Measurements from ENCODE around the gene ARID4B.
A peak's percentile ranks its signal among the peaks of the same experiment; 100 is the strongest.
"Not testable (repeated sequence)": the region's sequence is repeated elsewhere in the genome, so short reads cannot be mapped to it uniquely, and the experiment has no call there.

The ARID4B gene

GRCh38 chr1:235268379-235269125 lies 59.4 kb downstream of the ARID4B start:
- DNase-seq (ENCODE audit: low spot score) = no peak

DNA sequence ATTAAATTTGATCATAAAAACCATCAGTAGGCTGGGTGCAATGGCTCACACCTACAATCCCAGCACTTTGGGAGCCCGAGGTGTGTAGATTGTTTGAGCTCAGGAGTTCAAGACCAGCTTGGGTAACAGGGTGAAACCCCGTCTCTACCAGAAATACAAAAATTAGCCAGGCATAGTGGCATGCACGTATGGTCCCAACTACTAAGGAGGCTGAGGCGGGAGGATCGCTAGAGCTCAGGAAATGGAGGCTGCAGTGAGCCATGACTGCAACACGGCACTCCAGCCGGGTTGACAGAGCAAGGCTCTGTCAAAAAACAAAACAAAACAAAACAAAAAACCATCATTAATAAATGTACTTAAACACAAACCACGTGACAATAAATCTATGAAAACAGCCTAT lies 61.0 kb downstream of the ARID4B start:
- no peak for DNase-seq (ENCODE audit: low spot score)

GRCh38 chr1:235266325-235266724 lies 61.7 kb downstream of the ARID4B start:
- DNase-seq (ENCODE audit: low spot score) = no peak

DNA sequence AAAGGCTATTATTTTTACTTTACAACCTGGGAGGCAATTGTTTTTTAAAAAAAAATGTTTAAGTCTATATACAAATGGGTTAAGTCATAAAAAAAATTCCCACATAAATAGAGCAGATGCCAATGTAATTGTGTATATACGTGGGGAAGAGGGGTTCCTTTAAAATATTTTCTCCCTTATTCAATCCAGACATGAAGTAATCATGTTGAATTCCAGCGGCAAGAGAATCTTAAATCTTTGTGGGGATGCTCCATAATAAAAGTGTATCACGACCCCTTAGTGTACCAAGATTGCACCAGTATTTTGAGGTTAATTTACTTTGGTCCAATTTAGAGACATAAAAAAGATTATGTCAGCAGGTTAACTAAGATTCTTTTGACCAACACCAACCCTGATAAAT lies 62.1 kb downstream of the ARID4B start:
- no peak for DNase-seq (ENCODE audit: low spot score)

DNA sequence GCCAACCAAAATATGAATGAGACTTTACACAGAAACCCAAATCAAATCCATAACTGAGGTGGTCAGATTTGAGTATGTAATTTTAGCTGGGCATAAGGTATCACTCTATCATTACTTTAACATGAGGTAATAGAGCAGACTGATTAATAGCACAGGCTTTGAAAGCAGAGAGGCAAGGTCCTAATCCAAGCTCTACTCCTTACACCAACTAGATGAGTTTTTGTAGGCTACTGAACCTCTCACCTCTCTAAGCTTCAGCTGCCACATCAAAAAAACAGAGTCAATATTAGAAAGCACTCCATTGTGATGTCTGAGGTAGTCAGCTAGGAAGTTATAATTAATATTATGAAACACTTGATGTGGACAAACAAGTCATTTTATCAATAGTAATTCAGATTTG lies 63.7 kb downstream of the ARID4B start:
- no peak for DNase-seq (ENCODE audit: low spot score)

- no peak for DNase-seq (ENCODE audit: low spot score)
Measured at GRCh38 chr1:235262539-235262938, 65.4 kb downstream of the ARID4B start.

DNA sequence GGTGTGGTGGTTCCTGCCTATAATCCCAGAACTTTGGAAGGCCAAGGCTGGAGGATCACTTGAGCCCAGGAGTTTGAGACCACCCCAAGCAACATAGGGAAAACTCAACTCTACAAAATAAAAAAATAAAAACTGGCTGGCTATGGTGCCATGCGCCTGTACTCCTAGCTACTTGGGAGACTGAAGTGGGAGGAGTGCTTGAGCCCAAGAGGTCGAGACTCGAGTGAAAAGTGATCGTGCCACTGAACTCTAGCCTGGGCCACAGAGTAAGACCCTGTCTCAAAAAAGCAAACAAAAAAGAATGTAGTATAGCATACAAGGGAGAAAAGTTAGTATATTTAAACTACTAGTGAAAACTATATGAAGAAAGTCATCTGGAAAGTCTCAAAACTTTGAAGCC lies 66.7 kb downstream of the ARID4B start:
- no peak for DNase-seq (ENCODE audit: low spot score)

DNA sequence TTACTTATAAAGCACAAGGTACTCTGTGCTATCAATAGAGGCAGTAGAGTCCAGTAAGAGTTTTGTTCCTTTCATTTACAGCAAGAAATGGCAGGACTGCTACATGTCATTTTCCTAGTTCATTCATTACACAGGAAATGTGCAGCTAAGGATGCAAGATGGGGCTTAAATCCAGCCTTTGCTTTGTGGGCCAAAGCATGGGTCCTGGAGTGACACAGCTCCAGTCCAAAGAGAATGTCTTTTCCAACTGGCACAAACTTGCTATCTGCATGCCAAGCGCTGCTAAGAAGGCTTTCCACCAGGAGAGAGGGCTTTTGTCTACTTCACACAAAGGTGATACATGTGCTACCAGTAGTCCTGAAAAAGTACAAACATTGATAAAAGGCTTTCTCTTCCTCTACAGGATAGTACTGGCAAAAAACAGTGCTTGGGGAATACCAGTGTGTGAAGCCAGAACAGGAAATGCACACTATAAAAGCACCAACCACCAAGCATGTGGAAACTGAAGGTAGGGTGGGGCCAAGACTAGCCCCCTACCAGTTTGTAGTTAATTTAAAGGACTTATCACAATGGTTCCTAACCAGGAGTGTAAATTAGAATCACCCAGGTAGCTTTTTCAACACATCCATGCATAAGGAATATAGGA lies 68.7 kb downstream of the ARID4B start:
- no peak for DNase-seq (ENCODE audit: low spot score)

DNA sequence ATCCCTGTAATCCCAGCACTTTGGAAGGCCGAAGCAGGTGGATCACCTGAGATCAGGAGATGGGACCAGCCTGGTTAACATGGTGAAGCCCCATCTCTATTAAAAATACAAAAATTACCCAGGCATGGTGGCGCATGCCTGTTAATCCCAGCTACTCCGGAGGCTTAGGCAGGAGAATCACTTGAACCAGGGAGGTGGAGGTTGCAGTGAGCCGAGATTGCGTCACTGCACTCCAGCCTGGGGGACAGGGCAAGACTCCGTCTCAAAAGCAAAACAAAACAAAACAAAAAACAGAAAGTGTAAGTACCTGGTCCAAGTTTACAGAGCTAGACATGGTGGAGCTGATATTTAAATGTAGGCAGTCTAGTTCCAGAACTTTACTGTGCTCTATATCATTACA lies 69.9 kb downstream of the ARID4B start:
- not testable (repeated sequence) for DNase-seq (ENCODE audit: low spot score)

DNA sequence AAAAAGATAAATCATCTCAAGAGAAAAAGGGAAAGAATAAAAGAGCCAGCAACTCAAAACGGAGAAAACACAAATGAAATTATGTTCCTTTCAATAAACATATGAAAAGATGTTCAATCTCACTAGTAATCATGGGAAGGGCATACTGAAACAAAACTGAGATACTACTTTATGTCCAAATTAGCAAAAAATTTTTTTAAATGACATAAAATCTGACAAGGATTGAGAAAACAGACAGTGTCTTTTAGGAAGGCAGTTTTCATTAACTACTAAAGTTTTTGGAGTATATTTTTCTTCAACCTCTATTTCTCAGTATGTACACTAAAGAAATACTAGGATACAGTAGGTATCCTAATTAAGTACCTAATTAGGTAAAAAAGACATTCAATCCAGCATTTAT lies 73.3 kb downstream of the ARID4B start:
- no peak for DNase-seq (ENCODE audit: low spot score)

DNA sequence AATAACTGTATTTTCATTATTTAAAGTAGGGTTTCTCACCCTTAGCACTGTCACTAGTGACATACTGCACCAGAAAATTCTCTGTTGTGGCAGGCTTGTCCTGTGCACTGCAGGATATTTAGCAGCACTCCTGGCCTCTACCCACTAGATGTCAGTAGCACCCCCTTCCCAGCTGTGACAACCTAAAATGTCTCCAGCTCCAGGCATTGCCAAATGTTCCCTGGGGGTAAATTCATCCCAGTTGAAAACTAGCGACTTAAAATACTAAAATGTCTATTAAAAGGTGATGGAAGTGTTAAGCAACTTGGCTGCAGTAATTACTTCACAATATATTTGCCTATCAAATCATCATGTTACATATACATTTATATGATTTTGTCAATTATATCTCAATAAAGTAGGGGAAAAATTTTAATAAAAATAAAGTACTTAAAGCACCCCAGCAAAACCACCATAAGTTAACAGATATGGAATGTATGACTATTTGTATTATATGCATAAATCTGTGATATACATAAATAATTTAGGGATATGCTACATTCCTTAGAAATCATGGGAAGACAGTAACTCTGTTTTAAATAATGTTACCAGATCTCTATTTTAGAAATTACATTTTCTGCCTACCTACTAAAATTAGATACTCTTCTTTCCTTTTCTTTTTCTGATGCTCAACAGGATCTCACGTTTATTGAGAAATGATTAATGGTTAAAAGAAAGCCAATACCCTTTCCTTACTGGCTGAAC lies 74.6 kb downstream of the ARID4B start:
- peak; percentile 63 for DNase-seq (ENCODE audit: low spot score)

- DNase-seq (ENCODE audit: low spot score) = no peak
Measured at GRCh38 chr1:235250430-235250829, 77.5 kb downstream of the ARID4B start.

DNA sequence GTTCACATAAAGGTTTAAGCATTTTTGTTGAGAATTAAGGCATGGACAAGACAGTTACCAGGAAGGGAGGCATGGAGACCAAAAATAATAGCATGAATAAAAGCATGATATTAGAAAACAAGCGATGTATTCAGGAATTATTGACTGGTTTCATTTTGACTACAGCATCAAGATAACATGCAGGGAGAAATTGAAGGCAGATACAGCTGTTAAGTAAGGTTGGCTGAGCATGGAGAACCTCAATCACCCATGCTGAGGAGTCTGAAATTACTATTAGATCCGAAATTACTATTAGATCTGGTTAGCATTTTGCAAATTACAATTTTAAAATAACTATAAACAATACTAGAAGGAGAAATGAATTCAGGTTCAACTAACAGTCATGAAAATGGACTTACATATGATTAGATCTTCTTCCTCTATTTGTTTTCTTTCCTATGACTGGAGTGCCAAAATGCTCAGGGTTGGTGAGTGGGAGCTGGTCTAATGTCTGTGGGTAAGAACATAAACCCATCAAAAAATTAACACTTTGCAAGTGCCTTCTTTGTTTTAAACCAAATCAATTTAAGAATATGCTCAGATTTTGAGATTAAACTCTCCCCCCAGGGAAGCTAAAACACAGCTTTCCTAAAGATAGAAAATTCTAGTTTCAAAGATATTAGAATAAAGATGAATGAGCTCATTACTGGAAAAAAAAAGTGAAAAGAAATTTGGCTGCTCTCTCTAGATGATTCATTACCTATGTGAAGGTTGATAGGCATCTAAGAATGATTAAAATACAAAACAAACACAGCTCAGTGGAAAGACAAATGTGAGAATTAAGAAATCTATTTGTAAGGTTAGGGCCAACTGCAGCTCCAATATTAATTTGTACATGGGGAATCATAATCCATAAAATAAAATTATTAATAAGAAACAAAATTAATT lies 81.7 kb downstream of the ARID4B start:
- DNase-seq (ENCODE audit: low spot score) = no peak

DNA sequence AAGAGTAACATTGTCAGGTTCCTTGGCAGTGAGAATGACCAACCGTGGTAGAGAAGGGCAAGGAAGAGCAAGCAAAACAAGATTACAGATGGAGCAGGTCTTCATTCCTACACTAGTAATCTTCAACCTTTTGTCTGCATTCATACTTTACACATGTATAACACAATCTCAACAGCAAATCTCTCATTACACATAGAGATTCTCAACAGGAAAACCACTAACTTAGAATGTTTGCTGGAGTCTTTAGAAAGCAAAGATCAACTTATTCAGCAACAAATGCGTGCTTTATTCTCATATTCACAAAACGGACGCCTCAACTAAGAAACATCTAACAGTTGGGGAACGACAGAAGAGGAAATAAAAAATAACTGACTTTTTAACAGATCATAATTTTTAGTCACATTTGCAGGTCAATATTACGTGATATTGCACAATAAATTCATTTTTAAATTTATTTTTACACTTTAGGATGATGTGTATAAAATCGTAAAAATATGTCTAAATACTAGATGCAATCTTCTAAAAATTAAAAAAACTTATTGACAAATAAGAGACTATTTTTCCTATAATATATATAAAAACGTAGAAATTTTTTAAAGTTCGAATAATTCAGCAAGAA lies 82.9 kb downstream of the ARID4B start:
- DNase-seq (ENCODE audit: low spot score) = no peak

DNA sequence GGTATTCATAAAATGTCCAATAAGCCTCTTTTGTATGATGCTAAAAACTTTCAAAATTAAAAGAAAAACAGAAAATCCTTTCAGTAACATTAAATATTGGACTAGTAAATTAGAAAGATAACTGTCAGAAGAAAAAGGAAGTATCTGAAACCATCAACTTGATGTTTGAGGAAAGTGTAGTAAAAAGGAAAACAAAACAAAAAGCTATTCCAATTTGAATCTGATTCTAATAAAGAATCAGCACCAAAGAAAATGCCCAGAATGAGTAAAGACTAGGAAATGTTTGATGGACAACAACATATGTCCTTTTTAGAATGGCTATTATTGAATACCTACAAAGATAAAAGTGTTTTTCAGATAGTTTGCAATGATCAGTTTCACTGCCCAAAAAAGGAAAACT lies 87.0 kb downstream of the ARID4B start:
- DNase-seq (ENCODE audit: low spot score) = no peak

DNA sequence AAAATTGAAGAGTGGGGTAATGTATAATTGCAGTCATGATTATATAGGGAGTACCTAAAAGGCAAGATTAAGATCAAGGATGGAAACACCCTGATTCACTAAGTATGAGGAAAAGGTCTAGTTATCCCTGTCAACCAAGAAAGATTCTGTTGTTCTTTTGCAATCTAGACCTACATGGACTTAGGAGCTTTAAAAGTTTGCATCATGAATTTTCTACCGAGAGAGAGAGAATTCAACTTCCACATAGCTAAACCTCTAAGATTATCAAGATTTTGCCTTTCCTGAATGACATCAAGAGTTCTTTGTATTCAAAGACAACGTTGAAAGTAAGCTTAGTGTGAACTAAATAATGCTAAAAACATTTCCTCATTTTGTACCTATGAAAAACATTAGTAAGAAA lies 88.1 kb downstream of the ARID4B start:
- no peak for DNase-seq (ENCODE audit: low spot score)

DNA sequence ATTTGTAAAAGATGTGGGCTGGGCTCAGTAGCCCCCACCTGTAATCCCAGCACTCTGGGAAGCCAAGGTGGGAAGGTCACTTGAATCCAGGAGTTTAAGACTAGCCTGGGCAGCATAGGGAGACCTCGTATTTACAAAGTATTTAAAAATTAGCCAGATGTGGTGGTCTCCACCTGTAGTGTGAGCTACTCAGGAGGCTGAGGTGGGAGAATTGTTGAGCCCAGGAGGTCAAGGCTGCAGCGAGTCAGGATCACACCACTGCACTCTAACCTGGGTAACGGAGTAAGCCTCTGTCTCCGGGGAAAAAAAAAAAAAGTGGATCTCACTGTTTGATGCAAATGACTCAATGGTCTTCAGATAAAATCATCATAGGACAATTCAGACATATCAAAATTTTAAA lies 89.4 kb downstream of the ARID4B start:
- no peak for DNase-seq (ENCODE audit: low spot score)

DNA sequence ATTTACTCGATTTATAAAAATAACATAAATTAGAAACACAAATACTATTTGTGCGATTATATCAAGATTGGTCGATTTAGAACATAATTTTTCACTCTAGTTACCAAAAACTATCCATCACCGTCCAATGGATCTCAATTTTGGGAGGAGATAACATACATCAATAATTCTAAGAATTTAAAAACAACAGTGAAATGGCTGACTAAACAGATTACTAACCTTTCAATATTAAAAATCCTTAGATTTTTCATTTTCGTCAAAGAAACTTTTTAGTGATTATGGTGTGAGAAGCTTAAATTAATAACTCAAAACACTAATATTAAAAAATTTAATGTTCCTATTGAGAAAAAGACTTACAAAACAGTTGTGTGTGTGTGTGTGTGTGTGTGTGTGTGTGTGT lies 91.9 kb downstream of the ARID4B start:
- no peak for DNase-seq (ENCODE audit: low spot score)

DNA sequence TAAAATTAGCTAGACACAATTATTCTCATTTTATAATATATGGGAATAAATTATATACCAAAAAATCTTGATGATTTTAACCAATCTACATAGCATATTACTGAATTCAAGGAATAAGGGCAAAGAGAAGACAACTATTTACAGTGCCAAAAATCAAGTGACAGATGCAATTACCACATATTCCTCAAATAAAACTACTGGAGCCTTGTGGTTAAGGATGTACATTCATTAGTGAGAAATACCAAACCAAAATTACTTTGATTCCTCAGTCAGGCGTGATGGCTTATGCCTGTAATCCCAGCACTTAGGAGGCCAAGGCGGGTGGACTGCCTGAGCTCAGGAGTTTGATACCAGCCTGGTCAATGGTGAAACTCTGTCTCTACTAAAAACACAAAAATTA lies 98.1 kb downstream of the ARID4B start:
- DNase-seq (ENCODE audit: low spot score) = no peak

DNA sequence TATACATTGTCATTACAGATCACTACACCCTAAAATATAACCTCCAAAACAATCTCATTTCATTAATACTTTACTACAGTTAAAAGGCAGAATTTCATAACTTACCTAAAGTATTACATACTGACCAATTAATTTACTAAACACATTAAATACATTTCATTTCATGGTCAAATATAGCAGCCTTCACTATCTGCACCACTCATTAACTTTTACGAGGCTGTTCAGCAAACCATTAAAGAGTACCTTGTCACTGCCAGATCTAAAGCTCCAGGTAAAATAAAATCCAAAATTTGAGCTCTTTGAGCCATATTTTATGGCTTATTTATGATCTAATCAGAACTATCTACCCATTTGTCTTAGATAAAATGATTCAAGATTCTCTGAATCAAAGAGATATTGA lies 100.6 kb downstream of the ARID4B start:
- no peak for DNase-seq (ENCODE audit: low spot score)

GRCh38 chr1:235226933-235227332 lies 101.0 kb downstream of the ARID4B start:
- DNase-seq (ENCODE audit: low spot score) = no peak

DNA sequence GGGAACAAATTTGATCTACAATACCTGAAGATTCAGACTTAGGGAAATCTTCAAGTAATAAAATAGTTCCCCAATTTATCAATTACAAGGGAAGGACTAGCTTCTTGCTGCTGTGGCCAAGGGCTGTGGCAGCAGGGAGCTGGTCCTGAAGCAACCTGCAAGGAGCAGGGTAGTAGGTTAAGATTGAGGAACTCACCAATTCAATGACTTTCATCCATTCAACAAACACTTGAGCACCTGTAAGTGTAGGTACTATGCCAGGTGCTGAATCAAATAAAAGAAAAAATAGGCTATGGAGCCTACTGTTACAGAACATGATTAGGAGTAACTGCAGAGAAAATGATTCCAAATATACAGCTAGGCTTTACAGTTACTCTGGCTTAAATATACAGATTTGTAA lies 102.7 kb downstream of the ARID4B start:
- no peak for DNase-seq (ENCODE audit: low spot score)

Data from activated CD4-positive, alpha-beta T cell treated with anti-CD3 and anti-CD28 coated beads, Interleukin-2, Interleukin-4, amounts not matched to agents 100 ng/mL and 50 ng/mL, durations not matched to agents 16 hours and 8 hours (primary cell).